ENCODE data around the gene SH2D4B.
"Not testable (repeated sequence)": the region's sequence is repeated elsewhere in the genome, so short reads cannot be mapped to it uniquely, and the experiment has no call there.

SH2D4B gene

DNA sequence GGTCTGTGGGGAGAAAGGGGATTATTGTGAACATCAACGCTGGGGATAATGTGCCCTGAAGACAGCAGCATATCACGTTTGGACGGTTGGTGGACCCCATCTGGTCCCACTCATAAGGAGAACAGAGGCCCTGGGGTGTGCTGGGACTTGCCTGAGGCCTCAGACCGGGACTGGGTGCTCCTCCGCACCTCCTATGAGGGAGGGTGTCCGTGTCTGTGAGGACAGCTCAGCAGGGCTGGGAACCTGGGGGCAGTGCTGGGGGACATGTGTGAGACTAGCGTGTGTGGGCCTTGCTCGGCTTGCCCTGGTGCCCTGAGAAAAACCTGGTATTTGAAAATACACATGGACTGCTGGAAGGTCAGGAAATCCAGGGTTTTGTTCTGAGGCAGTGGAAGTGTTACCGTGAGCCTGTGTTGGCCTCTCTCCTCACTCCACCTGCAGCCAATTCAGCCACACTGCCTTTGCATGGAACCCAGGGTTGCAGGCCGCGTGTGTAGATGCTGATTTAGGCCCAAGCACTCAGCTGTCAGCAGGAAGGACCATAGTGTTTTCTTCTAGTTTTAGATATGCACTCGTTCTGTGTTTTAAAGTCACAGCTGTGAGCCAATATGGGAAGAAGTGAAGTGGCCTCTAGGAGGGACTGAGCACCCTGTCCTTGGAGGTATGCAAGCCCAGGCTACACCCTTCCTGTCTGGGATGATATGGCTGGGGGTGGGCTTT is 13.4 kb upstream of the SH2D4B start:
- peaks cover 22% of the 10 kb centered on the region for H3K36me3 ChIP-seq (ENCODE audit: insufficient read depth, low read length)
- H2AFZ ChIP-seq (ENCODE audit: low read depth, low read length) = no peak overlapping the region
- no peak overlapping the region for H3K4me3 ChIP-seq (ENCODE audit: low read length)
- no peaks in the 10 kb centered on the region for H3K4me1 ChIP-seq (ENCODE audit: insufficient read depth, low read length)
- H3K27me3 ChIP-seq (ENCODE audit: insufficient read depth, low read length) = no peaks in the 10 kb centered on the region
- H3K9me3 ChIP-seq (ENCODE audit: low read length) = no peaks in the 10 kb centered on the region

DNA sequence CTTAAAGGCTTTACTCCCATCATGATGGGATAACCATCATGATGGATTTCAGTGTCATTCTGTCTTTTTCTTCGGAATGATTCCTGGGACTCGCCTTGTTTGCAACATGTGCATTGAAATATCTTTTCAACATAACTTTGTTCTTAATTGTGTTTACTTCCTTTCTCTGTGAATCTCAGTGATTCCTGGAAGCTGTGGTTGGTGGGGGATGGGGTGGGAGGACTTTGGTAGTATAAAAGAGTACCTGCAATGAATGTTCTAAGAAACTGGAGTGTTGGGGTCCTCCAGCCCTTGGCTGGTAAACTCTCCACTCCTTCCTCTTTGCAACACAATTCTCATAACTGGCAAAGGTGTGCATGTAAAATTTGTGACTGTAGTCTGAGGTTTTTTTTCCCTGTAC is 11.5 kb upstream of the SH2D4B start:
- Histone ChIP-seq H3K36me3 (ENCODE audit: insufficient read depth, low read length) (peaks cover 3% of the 10 kb centered on the region), H3K9me3 (ENCODE audit: low read length) (no peaks in the 10 kb centered on the region), H3K4me3 (ENCODE audit: low read length) (no peak overlapping the region), H3K27me3 (ENCODE audit: insufficient read depth, low read length) (no peaks in the 10 kb centered on the region), H3K4me1 (ENCODE audit: insufficient read depth, low read length) (no peaks in the 10 kb centered on the region), H2AFZ (ENCODE audit: low read depth, low read length) (no peak overlapping the region)

DNA sequence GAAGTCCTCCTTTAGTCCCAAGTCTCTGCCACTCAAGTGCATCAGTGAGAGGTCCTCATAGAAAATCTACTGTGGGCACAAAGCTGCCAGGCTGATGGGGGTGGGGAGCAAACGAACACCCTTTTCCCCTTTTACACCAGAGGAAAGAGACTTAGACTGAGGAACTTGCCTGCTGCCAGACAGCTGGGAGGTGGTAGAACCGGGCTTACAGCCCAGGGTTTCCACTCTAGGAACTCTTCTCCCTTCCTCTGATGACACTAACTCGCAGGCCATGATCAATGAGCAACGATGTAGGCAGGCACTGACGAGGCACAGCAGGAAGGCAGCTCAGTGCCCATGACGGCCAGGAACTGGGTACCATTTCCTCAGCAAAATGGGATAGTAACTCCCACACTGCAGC is 11.0 kb upstream of the SH2D4B start:
- no peaks in the 10 kb centered on the region for H3K4me1 ChIP-seq (ENCODE audit: insufficient read depth, low read length)
- H3K9me3 ChIP-seq (ENCODE audit: low read length) = no peaks in the 10 kb centered on the region
- H3K36me3 ChIP-seq (ENCODE audit: insufficient read depth, low read length) = peaks cover 3% of the 10 kb centered on the region
- no peak overlapping the region for H2AFZ ChIP-seq (ENCODE audit: low read depth, low read length)
- no peaks in the 10 kb centered on the region for H3K27me3 ChIP-seq (ENCODE audit: insufficient read depth, low read length)
- H3K4me3 ChIP-seq (ENCODE audit: low read length) = no peak overlapping the region

DNA sequence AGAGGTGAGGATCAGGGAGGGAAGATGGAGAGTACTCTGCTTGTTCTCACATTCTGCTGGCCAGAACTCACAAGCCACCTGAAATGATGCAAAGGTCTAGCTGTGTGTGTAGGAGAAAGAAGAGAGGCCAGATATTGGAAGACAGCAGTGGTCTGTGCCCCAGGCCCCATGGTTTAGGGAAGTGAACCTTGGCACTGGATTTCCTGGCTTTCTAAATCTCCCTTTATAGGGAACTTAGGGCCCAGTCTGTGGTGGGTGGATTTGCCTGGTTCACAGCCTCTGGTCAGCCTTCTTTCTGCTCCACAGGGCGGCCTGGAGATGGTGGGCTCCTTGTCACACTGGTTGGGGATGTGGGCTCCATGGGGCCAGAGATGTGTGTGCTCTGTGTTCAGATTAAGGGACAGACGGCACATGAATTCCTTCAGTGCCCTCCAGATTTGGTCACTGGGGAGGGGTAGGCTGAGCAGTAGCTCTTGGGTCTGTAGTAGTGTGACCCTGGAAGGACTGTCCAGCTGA is 9.5 kb upstream of the SH2D4B start:
- Histone ChIP-seq H3K27me3 (ENCODE audit: insufficient read depth, low read length) (no peaks in the 10 kb centered on the region), H3K4me1 (ENCODE audit: insufficient read depth, low read length) (no peaks in the 10 kb centered on the region), H3K9me3 (ENCODE audit: low read length) (no peaks in the 10 kb centered on the region), H3K36me3 (ENCODE audit: insufficient read depth, low read length) (no peaks in the 10 kb centered on the region), H3K4me3 (ENCODE audit: low read length) (no peak overlapping the region), H2AFZ (ENCODE audit: low read depth, low read length) (no peak overlapping the region)

DNA sequence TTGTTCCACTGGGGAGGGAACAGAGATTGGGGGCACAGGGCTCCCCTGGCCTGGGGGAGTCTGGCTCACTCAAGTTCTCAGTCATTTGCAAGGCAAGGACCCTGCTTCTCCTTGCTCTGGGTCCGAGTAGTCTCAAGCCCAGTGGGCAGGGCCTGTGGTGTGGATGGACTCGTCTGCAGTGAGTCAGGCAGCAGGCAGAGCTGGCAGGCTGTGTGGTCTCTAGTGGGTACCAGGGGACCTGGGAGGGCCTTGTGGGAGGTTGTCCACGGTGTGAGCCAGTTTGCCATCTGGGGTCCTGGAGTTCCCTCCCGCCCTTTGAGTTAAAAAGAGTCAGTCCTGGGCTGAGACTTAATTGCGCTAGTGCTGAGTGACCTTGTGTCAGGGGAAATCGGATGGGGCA is 8.8 kb upstream of the SH2D4B start:
- Histone ChIP-seq H3K36me3 (ENCODE audit: insufficient read depth, low read length) (no peaks in the 10 kb centered on the region), H2AFZ (ENCODE audit: low read depth, low read length) (no peak overlapping the region), H3K4me3 (ENCODE audit: low read length) (no peak overlapping the region), H3K9me3 (ENCODE audit: low read length) (no peaks in the 10 kb centered on the region), H3K4me1 (ENCODE audit: insufficient read depth, low read length) (no peaks in the 10 kb centered on the region), H3K27me3 (ENCODE audit: insufficient read depth, low read length) (no peaks in the 10 kb centered on the region)

DNA sequence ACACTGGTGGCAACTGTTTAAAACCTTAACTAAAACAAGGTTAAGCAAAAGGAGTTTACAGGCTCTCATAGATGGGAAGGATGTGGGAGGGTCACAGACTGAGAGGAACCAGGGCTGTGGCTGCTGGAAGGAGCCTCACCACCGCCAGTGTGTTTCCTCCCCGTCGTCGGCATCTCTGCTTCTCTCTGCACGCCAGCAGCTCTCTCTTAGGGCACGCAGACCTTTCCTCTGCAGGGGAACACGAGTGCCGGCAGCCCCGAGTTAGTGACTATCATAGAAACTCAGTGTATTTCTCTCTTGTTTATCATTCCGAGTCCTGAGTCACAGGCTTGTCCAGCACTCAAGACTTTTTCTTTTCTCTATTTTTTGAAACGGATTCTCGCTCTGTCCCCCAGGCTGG is 8.1 kb upstream of the SH2D4B start:
- Histone ChIP-seq H3K27me3 (ENCODE audit: insufficient read depth, low read length) (no peaks in the 10 kb centered on the region), H3K9me3 (ENCODE audit: low read length) (no peaks in the 10 kb centered on the region), H3K4me3 (ENCODE audit: low read length) (no peak overlapping the region), H2AFZ (ENCODE audit: low read depth, low read length) (no peak overlapping the region), H3K4me1 (ENCODE audit: insufficient read depth, low read length) (no peaks in the 10 kb centered on the region), H3K36me3 (ENCODE audit: insufficient read depth, low read length) (no peaks in the 10 kb centered on the region)

DNA sequence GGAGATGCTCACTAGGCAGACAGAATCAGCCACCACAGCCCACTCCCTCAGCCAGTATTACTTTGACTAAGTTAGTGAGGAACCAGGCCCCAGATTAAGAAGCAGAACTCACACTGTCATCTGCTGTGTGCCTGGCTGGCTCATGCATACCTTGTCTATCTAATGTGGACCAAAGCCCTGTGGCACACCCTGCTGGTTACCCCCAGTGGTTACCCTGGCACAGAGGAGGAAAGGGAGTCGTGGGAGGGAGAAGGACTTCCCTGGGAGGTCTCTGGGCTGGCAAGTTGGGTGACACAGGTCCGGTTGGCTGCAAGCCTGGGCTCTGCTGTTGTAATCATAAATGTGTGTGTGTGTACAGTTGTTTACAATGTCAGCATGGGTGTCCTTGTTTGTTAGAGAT is 7.5 kb upstream of the SH2D4B start:
- Histone ChIP-seq H3K4me1 (ENCODE audit: insufficient read depth, low read length) (no peaks in the 10 kb centered on the region), H3K36me3 (ENCODE audit: insufficient read depth, low read length) (no peaks in the 10 kb centered on the region), H3K9me3 (ENCODE audit: low read length) (no peaks in the 10 kb centered on the region), H2AFZ (ENCODE audit: low read depth, low read length) (no peak overlapping the region), H3K4me3 (ENCODE audit: low read length) (no peak overlapping the region), H3K27me3 (ENCODE audit: insufficient read depth, low read length) (no peaks in the 10 kb centered on the region)

DNA sequence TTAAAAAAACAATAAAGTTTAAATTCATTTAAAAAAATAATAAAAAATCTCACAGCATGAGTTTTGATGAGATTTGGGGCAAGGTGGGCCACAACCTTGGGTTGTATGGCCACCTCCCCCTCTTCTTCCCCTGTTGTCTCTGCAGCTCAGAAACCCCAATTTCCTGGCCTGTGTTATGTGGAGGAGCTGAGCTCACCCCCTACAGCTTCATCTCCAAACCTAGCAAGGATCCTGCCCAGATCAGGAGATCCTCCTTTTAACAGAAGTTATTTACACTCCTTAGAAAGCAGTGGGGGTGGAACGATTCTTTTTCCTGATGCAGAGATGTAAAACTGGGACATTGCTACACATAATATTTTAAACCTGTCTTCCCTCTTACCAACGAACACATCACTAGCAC is 6.9 kb upstream of the SH2D4B start:
- Histone ChIP-seq H3K4me1 (ENCODE audit: insufficient read depth, low read length) (no peaks in the 10 kb centered on the region), H3K27me3 (ENCODE audit: insufficient read depth, low read length) (no peaks in the 10 kb centered on the region), H3K9me3 (ENCODE audit: low read length) (peaks cover 3% of the 10 kb centered on the region), H3K4me3 (ENCODE audit: low read length) (no peak overlapping the region), H2AFZ (ENCODE audit: low read depth, low read length) (no peak overlapping the region), H3K36me3 (ENCODE audit: insufficient read depth, low read length) (no peaks in the 10 kb centered on the region)

DNA sequence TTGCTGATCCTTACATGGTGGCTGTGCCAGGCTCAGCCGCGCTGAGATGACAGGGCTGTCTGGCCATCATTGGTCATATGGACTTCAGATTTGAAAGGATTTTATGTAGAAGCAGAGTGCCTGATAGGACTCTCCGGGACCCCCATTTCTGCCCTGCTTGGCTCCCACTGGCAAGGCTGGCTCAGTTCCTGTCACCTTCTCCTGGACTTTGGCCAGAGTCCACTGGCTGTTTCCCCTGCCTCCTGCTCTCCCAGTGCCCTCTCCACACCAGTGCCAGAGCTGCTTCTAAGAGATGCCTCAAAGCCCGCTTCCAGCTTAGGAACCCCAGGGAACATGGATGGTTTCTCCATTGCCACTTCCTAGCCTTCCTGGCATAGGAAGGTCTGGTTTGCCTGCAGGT is 5.1 kb upstream of the SH2D4B start:
- Histone ChIP-seq H3K9me3 (ENCODE audit: low read length) (peaks cover 3% of the 10 kb centered on the region), H3K27me3 (ENCODE audit: insufficient read depth, low read length) (no peaks in the 10 kb centered on the region), H3K36me3 (ENCODE audit: insufficient read depth, low read length) (no peaks in the 10 kb centered on the region), H3K4me1 (ENCODE audit: insufficient read depth, low read length) (no peaks in the 10 kb centered on the region), H3K4me3 (ENCODE audit: low read length) (no peak overlapping the region), H2AFZ (ENCODE audit: low read depth, low read length) (no peak overlapping the region)

DNA sequence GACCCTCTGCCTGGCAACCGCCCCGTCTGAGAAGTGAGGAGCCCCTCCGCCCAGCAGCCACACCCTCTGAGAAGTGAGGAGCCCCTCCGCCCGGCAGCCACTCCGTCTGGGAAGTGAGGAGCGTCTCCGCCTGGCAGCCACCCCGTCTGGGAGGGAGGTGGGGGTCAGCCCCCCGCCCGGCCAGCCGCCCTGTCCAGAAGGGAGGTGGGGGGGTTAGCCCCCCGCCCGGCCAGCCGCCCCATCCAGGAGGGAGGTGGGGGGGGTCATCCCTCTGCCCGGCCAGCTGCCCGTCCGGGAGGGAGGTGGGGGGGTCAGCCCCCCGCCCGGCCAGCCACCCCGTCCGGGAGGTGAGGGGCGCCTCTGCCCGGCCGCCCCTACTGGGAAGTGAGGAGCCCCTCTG is 3.6 kb upstream of the SH2D4B start:
- not testable (repeated sequence) for H2AFZ ChIP-seq (ENCODE audit: low read depth, low read length); H3K36me3 ChIP-seq (ENCODE audit: insufficient read depth, low read length)

DNA sequence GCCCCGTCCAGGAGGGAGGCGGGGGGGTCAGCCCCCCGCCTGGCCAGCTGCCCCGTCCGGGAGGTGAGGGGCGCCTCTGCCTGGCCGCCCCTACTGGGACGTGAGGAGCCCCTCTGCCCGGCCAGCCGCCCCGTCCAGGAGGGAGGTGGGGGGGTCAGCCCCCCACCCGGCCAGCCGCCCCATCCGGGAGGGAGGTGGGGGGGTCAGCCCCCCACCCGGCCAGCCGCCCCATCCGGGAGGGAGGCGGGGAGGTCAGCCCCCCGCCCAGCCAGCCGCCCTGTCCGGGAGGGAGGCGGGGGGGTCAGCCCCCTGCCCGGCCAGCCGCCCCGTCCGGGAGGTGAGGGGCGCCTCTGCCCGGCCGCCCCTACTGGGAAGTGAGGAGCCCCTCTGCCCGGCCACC is 3.1 kb upstream of the SH2D4B start:
- H2AFZ ChIP-seq (ENCODE audit: low read depth, low read length); H3K36me3 ChIP-seq (ENCODE audit: insufficient read depth, low read length); H3K9me3 ChIP-seq (ENCODE audit: low read length): not testable (repeated sequence)

More for the DNA sequence above, 3.6 kb upstream of the SH2D4B start:
- H3K27me3 ChIP-seq (ENCODE audit: insufficient read depth, low read length); H3K4me1 ChIP-seq (ENCODE audit: insufficient read depth, low read length); H3K4me3 ChIP-seq (ENCODE audit: low read length); H3K9me3 ChIP-seq (ENCODE audit: low read length): not testable (repeated sequence)

DNA sequence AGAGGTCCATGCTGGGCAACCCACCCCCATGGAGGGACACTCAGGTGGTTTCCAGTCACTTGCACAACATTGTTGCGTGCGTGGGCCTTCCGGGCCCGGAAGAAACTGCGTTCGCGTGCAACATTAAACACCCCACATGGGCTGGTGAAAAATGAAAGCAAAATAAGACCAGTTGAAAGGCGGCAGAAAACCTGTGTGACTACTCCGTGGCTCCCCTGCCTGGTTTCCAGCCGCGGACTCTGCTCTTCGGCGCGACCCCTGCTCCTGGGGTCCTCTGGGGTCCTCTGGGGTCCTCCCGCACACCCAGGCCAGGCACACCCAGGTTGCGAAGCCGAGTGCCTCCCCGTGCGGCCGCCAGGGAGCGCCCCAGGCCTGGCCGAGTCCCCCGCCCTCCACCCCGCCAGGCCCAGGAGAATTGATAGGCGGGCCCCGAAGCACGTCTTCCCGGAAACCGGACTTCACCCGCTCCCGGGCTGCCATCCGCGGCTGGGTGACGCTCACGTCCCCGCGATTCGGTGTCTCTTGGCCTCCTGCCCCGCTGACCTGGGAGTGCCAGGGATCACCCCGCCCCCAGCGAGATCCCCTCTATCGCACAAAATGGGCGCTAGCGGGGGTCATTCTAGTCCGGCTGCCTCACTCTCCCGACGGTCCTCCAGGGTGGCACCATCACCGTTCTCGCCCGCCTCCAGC is 1.9 kb upstream of the SH2D4B start:
- H3K36me3 ChIP-seq (ENCODE audit: insufficient read depth, low read length) = no peaks in the 10 kb centered on the region
- H3K27me3 ChIP-seq (ENCODE audit: insufficient read depth, low read length) = no peaks in the 10 kb centered on the region
- H3K4me3 ChIP-seq (ENCODE audit: low read length) = no peak overlapping the region
- no peak overlapping the region for H2AFZ ChIP-seq (ENCODE audit: low read depth, low read length)
- H3K9me3 ChIP-seq (ENCODE audit: low read length) = peaks cover 3% of the 10 kb centered on the region
- H3K4me1 ChIP-seq (ENCODE audit: insufficient read depth, low read length) = no peaks in the 10 kb centered on the region

More for the DNA sequence above, 3.1 kb upstream of the SH2D4B start:
- not testable (repeated sequence) for H3K4me1 ChIP-seq (ENCODE audit: insufficient read depth, low read length); H3K27me3 ChIP-seq (ENCODE audit: insufficient read depth, low read length); H3K4me3 ChIP-seq (ENCODE audit: low read length)

DNA sequence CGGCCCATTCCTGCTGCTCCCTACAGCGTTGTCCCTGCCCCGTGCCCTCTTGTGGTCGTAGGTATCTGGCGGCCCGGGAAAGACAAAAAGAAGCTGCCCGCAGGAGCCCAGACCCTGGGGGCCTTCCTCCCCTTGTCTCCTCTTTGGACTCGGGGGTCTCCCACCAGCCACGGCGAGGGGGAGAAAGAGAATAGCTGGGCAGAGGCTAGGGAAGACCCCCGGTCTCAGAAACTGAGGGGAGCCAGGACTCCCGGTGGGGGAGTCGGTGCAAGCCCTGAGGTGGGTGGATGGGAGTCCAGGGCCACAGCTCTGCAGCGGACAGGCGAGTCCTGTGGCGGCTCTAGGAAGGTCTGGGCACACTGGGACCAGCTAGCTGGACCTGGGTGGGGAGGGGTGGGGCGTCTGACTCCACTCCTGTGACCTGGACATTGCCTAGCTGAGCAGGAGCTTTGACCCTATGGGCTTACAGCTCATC is 1.3 kb upstream of the SH2D4B start:
- H3K9me3 ChIP-seq (ENCODE audit: low read length) = peaks cover 3% of the 10 kb centered on the region
- H3K36me3 ChIP-seq (ENCODE audit: insufficient read depth, low read length) = no peaks in the 10 kb centered on the region
- no peaks in the 10 kb centered on the region for H3K27me3 ChIP-seq (ENCODE audit: insufficient read depth, low read length)
- no peak overlapping the region for H3K4me3 ChIP-seq (ENCODE audit: low read length)
- H2AFZ ChIP-seq (ENCODE audit: low read depth, low read length) = no peak overlapping the region
- H3K4me1 ChIP-seq (ENCODE audit: insufficient read depth, low read length) = no peaks in the 10 kb centered on the region
